Natural killer cell (primary cell): ENCODE measurements around the gene RNF227. TPM values are rescaled to one million over a fixed set of nuclear protein-coding genes. Genes with fewer than 3 reads are reported as not detected.

Source experiments
- ATAC-seq, 3 donors: fragments of 150-1000 bp in 2 of 3; fragments of 200-7000 bp in 1 of 3; cut with Tn5 transposase; 1 replicate in 1 of 3; 2 replicates in 2 of 3; pipeline ENCODE4 v1.10.0; 2021; ENCODE audit warnings: mild to moderate bottlenecking in 2 of 3, moderate library complexity in 2 of 3
- DNase-seq, 2 donors: peaks; one replicate each; pipeline versions ENCODE4 v3.0.0 to v3.0.0-alpha.2; 2013 to 2021; ENCODE audit warnings: mixed read lengths in 1 of 2
- H3K27ac ChIP-seq: one replicate; pipeline ENCODE4 v1.5.1; 2013; ENCODE audit warnings: mild to moderate bottlenecking, low read length
- H3K27me3 ChIP-seq: one replicate; pipeline ENCODE4 v1.6.1; 2013; ENCODE audit warnings: low read length; ENCODE audit not compliant: control insufficient read depth, insufficient read depth
- H3K36me3 ChIP-seq: one replicate; pipeline ENCODE4 v1.6.1; 2013; ENCODE audit warnings: low read length; ENCODE audit not compliant: control insufficient read depth, insufficient read depth
- H3K4me1 ChIP-seq: one replicate; pipeline ENCODE4 v1.6.1; 2013; ENCODE audit warnings: low read length; ENCODE audit not compliant: control insufficient read depth, insufficient read depth
- H3K4me3 ChIP-seq: one replicate; pipeline ENCODE4 v1.5.1; 2013; ENCODE audit warnings: low read length
- H3K9me3 ChIP-seq: one replicate; pipeline ENCODE4 v1.6.1; 2013; ENCODE audit warnings: low read length; ENCODE audit not compliant: control insufficient read depth, insufficient read depth
- H3K27ac Mint-ChIP-seq, 2 donors: one replicate each; pipeline ENCODE4 v1.8.0; 2022; ENCODE audit warnings: mild to moderate bottlenecking in 2 of 2, mixed read lengths in 2 of 2, moderate library complexity in 1 of 2
- H3K27me3 Mint-ChIP-seq, 2 donors: one replicate each; pipeline ENCODE4 v1.8.0; 2022; ENCODE audit warnings: low read depth in 2 of 2, mixed read lengths in 2 of 2
- H3K36me3 Mint-ChIP-seq: one replicate; pipeline ENCODE4 v1.8.0; 2022; ENCODE audit warnings: mixed read lengths
- H3K4me1 Mint-ChIP-seq, 2 donors: one replicate each; pipeline ENCODE4 v1.8.0; 2022; ENCODE audit warnings: mixed read lengths in 2 of 2
- H3K4me3 Mint-ChIP-seq: one replicate; pipeline ENCODE4 v1.8.0; 2022; ENCODE audit warnings: mild to moderate bottlenecking, moderate library complexity, mixed read lengths
- H3K9me3 Mint-ChIP-seq, 2 donors: one replicate each; pipeline ENCODE4 v1.8.0; 2022; ENCODE audit warnings: mixed read lengths in 2 of 2
- CTCF ChIP-seq: fragments of 200-600 bp; IDR thresholded peaks from one replicate; pipeline ENCODE4 v1.8.0; 2022; ENCODE audit warnings: antibody characterized with exemption
- whole genome bisulfite sequencing: methylation state at CpG from one replicate; pipeline ENCODE4 v1.1.7; 2013; ENCODE audit warnings: missing lambda C conversion rate; ENCODE audit not compliant: insufficient coverage; 5-methylcytosine and 5-hydroxymethylcytosine counted together
- intact Hi-C: fragments of 100-400 bp; cut with micrococcal nuclease; formaldehyde crosslinking; loops from one replicate; pipeline ENCODE4 v1.14.2; 2022
- total RNA-seq, 4 donors: library from RNA; stranded (reverse); fragments of 120-200 nt in 1 of 4; gene quantifications; one replicate each; pipeline versions ENCODE4 v1.2.3 to v1.2.4, GENCODE V29; 2013 to 2022

RNF227 gene
- total RNA-seq, 3 donors from 2014 or later (not counting 1 experiment from before 2014, with no cell fraction given): 3.6 to 5.9 (median 4.7) TPM

GRCh38 chr17:7935859-7936258 lies 19.8 kb upstream of the RNF227 start:
- peaks cover 33 to 46% of the 10 kb centered on the region in 2 donors for H3K4me1 Mint-ChIP-seq
- peaks cover 19% of the 10 kb centered on the region for H3K4me1 ChIP-seq
- no peak overlapping the region for H3K4me3 Mint-ChIP-seq

GRCh38 chr17:7932949-7933348 lies 16.9 kb upstream of the RNF227 start:
- peak overlapping the region; percentile 74 for H3K4me3 ChIP-seq
- peaks cover 36 to 56% of the 10 kb centered on the region in 2 donors for H3K4me1 Mint-ChIP-seq
- intact Hi-C loops: loop anchor here (1.0 to 5.0 kb wide), 4 partner anchors 10 to 190 kb away; partner anchors contain the start of gene CHD3

More at GRCh38 chr17:7935859-7936258, 19.8 kb upstream of the RNF227 start:
- H3K36me3 Mint-ChIP-seq: peaks cover 10% of the 10 kb centered on the region
- no peaks in the 10 kb centered on the region for H3K9me3 ChIP-seq
- no peaks in the 10 kb centered on the region for H3K27me3 ChIP-seq
- no peak overlapping the region for H3K4me3 ChIP-seq
- H3K27me3 Mint-ChIP-seq: no peaks in the 10 kb centered on the region
- TF ChIP-seq CTCF: no peak
- peaks cover 17% of the 10 kb centered on the region for H3K36me3 ChIP-seq
- no peak overlapping the region for H3K27ac Mint-ChIP-seq
- H3K27ac ChIP-seq: no peak overlapping the region
- intact Hi-C loops: no loop called here
- ATAC-seq: no peak
- DNase-seq: no peak
- no peaks in the 10 kb centered on the region for H3K9me3 Mint-ChIP-seq

GRCh38 chr17:7932483-7932891 lies 16.4 kb upstream of the RNF227 start:
- Mint-ChIP-seq H3K4me3 (peak overlapping the region; percentile 99), H3K27ac (peak overlapping the region; percentile 96 to 98), H3K9me3 (no peaks in the 10 kb centered on the region), H3K4me1 (peaks cover 36 to 56% of the 10 kb centered on the region in 2 donors), H3K27me3 (no peaks in the 10 kb centered on the region), H3K36me3 (no peaks in the 10 kb centered on the region)
- ATAC-seq (peak; percentile 18 to 27 (median 24)), DNase-seq (no peak)
- H3K27me3 ChIP-seq: no peaks in the 10 kb centered on the region
- peaks cover 31% of the 10 kb centered on the region for H3K4me1 ChIP-seq
- peaks cover 3% of the 10 kb centered on the region for H3K36me3 ChIP-seq
- H3K27ac ChIP-seq: peak overlapping the region; percentile 79
- H3K9me3 ChIP-seq: no peaks in the 10 kb centered on the region
- H3K4me3 ChIP-seq: peak overlapping the region; percentile 74
- TF ChIP-seq CTCF: no peak
- intact Hi-C loops: loop anchor here (1.0 to 5.0 kb wide), 4 partner anchors 9 to 189 kb away; partner anchors contain the start of gene CHD3
- WGBS: 0% methylated on average over 17 of the region's 17 CpGs

More at GRCh38 chr17:7932949-7933348, 16.9 kb upstream of the RNF227 start:
- Histone ChIP-seq H3K27ac (no peak overlapping the region), H3K9me3 (no peaks in the 10 kb centered on the region), H3K4me1 (peaks cover 31% of the 10 kb centered on the region), H3K36me3 (peaks cover 3% of the 10 kb centered on the region), H3K27me3 (no peaks in the 10 kb centered on the region)
- WGBS: 18% methylated on average over 16 of the region's 16 CpGs
- peak; percentile 40 to 44 for DNase-seq
- no peaks in the 10 kb centered on the region for H3K36me3 Mint-ChIP-seq
- H3K27ac Mint-ChIP-seq: peak overlapping the region; percentile 96 to 98
- peak overlapping the region; percentile 99 for H3K4me3 Mint-ChIP-seq
- ATAC-seq: peak in 1 of 3 donors; percentile 24
- H3K9me3 Mint-ChIP-seq: no peaks in the 10 kb centered on the region
- no peak for TF ChIP-seq CTCF
- no peaks in the 10 kb centered on the region for H3K27me3 Mint-ChIP-seq
